Measurements from ENCODE around the gene SLC6A6.
"Not testable (repeated sequence)": the region's sequence is repeated elsewhere in the genome, so short reads cannot be mapped to it uniquely, and the experiment has no call there.

DNA sequence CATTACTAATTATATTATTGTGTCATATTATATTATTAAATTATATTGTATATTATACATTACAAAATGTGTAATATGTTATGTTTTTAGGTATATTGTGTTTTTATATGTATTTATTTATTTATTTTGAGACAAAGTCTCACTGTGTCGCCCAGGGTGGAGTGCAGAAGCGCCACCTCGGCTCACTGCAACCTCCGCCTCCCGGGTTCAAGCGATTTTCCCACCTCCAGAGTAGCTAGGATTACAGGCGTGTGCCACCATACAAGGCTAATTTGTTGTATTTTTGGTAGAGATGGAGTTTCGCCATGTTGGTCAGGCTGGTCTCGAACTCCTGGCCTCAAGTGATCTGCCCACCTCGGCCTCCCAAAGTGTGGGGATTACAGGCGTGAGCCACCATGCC, 113.1 kb downstream of the SLC6A6 start:
- TF ChIP-seq, protein P1, sequence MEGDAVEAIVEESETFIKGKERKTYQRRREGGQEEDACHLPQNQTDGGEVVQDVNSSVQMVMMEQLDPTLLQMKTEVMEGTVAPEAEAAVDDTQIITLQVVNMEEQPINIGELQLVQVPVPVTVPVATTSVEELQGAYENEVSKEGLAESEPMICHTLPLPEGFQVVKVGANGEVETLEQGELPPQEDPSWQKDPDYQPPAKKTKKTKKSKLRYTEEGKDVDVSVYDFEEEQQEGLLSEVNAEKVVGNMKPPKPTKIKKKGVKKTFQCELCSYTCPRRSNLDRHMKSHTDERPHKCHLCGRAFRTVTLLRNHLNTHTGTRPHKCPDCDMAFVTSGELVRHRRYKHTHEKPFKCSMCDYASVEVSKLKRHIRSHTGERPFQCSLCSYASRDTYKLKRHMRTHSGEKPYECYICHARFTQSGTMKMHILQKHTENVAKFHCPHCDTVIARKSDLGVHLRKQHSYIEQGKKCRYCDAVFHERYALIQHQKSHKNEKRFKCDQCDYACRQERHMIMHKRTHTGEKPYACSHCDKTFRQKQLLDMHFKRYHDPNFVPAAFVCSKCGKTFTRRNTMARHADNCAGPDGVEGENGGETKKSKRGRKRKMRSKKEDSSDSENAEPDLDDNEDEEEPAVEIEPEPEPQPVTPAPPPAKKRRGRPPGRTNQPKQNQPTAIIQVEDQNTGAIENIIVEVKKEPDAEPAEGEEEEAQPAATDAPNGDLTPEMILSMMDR (IDR thresholded peaks at IDR 0.05) = not testable (repeated sequence)
- TF ChIP-seq POLR2A (IDR thresholded peaks at IDR 0.05) = not testable (repeated sequence)
